Smooth muscle cell (in vitro differentiated cells): ENCODE measurements around the gene MOGAT2. TPM values are rescaled to one million over a fixed set of nuclear protein-coding genes. Genes with fewer than 3 reads are reported as not detected.

Experiments used
- DNase-seq: peaks from one replicate; lab custom pipeline; 2025; ENCODE audit not compliant: unreplicated experiment; lab: John Stamatoyannopoulos, UW
- H2AFZ ChIP-seq: fragments of 200-600 bp; sonication (generic); 2 replicates; pipeline ENCODE4 v1.6.0; 2016; ENCODE audit warnings: antibody characterized with exemption, low read depth, mild to moderate bottlenecking
- H3F3A ChIP-seq: fragments of 200-600 bp; sonication (generic); 2 replicates; pipeline ENCODE4 v1.6.0; 2017; ENCODE audit warnings: antibody characterized with exemption, low read depth
- H3K27ac ChIP-seq: fragments of 200-600 bp; sonication (generic); 2 replicates; pipeline ENCODE4 v1.5.1; 2016; ENCODE audit warnings: low read depth, mild to moderate bottlenecking
- H3K27me3 ChIP-seq: fragments of 200-600 bp; sonication (generic); 2 replicates; pipeline ENCODE4 v1.6.1; 2016; ENCODE audit warnings: low read depth, mild to moderate bottlenecking
- H3K36me3 ChIP-seq: fragments of 200-600 bp; sonication (generic); 2 replicates; pipeline ENCODE4 v1.5.1; 2016; ENCODE audit warnings: low read depth
- H3K4me1 ChIP-seq: fragments of 200-600 bp; sonication (generic); 2 replicates; pipeline ENCODE4 v1.5.1; 2016; ENCODE audit warnings: low read depth
- H3K4me2 ChIP-seq: fragments of 200-600 bp; sonication (generic); 2 replicates; pipeline ENCODE4 v1.6.0; 2016; ENCODE audit warnings: mild to moderate bottlenecking
- H3K4me3 ChIP-seq: fragments of 200-600 bp; sonication (generic); 2 replicates; pipeline ENCODE4 v1.5.1; 2016; ENCODE audit warnings: mild to moderate bottlenecking
- H3K79me2 ChIP-seq: fragments of 200-600 bp; sonication (generic); 2 replicates; pipeline ENCODE4 v1.6.0; 2016; ENCODE audit warnings: low read depth, mild to moderate bottlenecking
- H3K9ac ChIP-seq: fragments of 200-600 bp; sonication (generic); 2 replicates; pipeline ENCODE4 v1.6.0; 2016; ENCODE audit warnings: low read depth
- H3K9me3 ChIP-seq: fragments of 200-600 bp; sonication (generic); replicated peaks from 2 replicates; pipeline ENCODE4 v1.5.1; 2016; ENCODE audit warnings: low read depth
- H4K20me1 ChIP-seq: fragments of 200-600 bp; sonication (generic); 2 replicates; pipeline ENCODE4 v1.6.0; 2016; ENCODE audit warnings: low read depth
- whole genome bisulfite sequencing: methylation state at CpG from one replicate; pipeline ENCODE4 v1.1.7; 2016; ENCODE audit warnings: low lambda C conversion rate; 5-methylcytosine and 5-hydroxymethylcytosine counted together
- polyA plus RNA-seq: library from polyadenylated mRNA; unstranded; fragments of >200 nt; fragmentation: Nextera tagmentation; extraction: Ambion mirVana; gene quantifications from 2 replicates; pipeline ENCODE4 v1.2.1, GENCODE V29; 2016
- total RNA-seq: library from RNA; depleted of rRNA; stranded (reverse); fragments of >200 nt; gene quantifications from 2 replicates; pipeline ENCODE4 v1.2.3, GENCODE V29; 2014
- TF ChIP-seq, protein P1 (sequence below): fragments of 200-600 bp; sonication (generic); IDR thresholded peaks from 2 replicates; pipeline ENCODE4 v1.5.1; 2017; ENCODE audit warnings: borderline replicate concordance, mild to moderate bottlenecking, antibody characterized with exemption; ENCODE audit not compliant: insufficient read depth, poor library complexity, severe bottlenecking

The MOGAT2 gene
- total and polyA plus RNA-seq, 2 experiments from 2014 or later: not detected

DNA sequence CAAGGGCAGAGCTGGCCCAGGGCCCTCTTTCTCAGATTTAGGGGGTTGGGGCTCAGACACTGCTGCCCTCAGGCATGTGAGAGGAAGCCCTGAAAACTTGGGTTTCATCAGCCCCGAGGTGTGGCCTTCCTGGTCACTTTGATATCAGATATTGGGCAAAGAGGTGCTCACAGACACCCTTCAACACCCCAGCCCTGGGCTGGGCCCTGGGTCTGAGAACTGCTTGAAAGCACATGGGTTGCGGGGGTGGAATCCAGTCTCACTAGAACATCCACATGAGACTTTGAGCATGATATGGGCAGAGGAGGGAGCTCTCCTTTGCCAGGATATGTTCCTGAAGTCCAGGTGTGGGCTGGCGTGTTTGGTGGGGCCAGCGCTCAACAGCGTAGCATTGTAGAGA lies 61.3 kb downstream of the MOGAT2 start:
- 91% methylated on average over 5 of the region's 5 CpGs for WGBS

DNA sequence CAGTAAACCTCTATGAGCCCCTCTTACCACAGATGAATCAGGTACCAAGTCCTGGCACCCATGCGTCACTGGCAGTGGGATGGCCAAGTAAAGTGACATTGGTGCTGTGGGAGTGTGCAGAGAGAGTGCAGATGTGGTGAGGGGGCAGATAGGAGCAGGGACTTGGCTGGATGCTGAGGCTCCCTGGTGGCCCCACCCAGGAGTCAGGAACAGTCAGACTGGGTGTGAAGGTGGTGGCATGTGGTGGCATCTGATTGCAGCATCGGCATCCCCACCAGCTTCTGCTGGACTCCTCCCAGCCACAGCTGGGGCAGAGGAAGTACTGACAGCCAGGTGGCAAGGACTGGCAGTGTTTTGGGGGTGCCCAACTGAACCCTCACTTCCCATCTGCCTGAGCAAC lies 62.3 kb downstream of the MOGAT2 start:
- no peaks in the 10 kb centered on the region for H4K20me1 ChIP-seq
- 95% methylated on average over 2 of the region's 2 CpGs for WGBS
- no peak overlapping the region for H3K4me3 ChIP-seq
- H3K4me2 ChIP-seq: no peak overlapping the region
- no peaks in the 10 kb centered on the region for H3K4me1 ChIP-seq
- H3K9me3 ChIP-seq: no peaks in the 10 kb centered on the region
- no peaks in the 10 kb centered on the region for H3K36me3 ChIP-seq
- TF ChIP-seq, protein P1, sequence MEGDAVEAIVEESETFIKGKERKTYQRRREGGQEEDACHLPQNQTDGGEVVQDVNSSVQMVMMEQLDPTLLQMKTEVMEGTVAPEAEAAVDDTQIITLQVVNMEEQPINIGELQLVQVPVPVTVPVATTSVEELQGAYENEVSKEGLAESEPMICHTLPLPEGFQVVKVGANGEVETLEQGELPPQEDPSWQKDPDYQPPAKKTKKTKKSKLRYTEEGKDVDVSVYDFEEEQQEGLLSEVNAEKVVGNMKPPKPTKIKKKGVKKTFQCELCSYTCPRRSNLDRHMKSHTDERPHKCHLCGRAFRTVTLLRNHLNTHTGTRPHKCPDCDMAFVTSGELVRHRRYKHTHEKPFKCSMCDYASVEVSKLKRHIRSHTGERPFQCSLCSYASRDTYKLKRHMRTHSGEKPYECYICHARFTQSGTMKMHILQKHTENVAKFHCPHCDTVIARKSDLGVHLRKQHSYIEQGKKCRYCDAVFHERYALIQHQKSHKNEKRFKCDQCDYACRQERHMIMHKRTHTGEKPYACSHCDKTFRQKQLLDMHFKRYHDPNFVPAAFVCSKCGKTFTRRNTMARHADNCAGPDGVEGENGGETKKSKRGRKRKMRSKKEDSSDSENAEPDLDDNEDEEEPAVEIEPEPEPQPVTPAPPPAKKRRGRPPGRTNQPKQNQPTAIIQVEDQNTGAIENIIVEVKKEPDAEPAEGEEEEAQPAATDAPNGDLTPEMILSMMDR: no peak
- no peaks in the 10 kb centered on the region for H3F3A ChIP-seq
- no peak overlapping the region for H3K27ac ChIP-seq
- H3K27me3 ChIP-seq: no peaks in the 10 kb centered on the region
- no peak for DNase-seq
- H3K79me2 ChIP-seq: no peaks in the 10 kb centered on the region
- no peak overlapping the region for H2AFZ ChIP-seq
- no peak overlapping the region for H3K9ac ChIP-seq

More for the DNA sequence above, 61.3 kb downstream of the MOGAT2 start:
- H3K4me2 ChIP-seq: no peak overlapping the region
- no peak overlapping the region for H3K27ac ChIP-seq
- no peaks in the 10 kb centered on the region for H3K4me1 ChIP-seq
- H3K9ac ChIP-seq: no peak overlapping the region
- H3K79me2 ChIP-seq: no peaks in the 10 kb centered on the region
- no peaks in the 10 kb centered on the region for H3K9me3 ChIP-seq
- no peaks in the 10 kb centered on the region for H3K27me3 ChIP-seq
- no peaks in the 10 kb centered on the region for H4K20me1 ChIP-seq
- no peak for DNase-seq
- no peaks in the 10 kb centered on the region for H3K36me3 ChIP-seq
- TF ChIP-seq, protein P1: no peak
- no peak overlapping the region for H3K4me3 ChIP-seq
- no peaks in the 10 kb centered on the region for H3F3A ChIP-seq
- no peak overlapping the region for H2AFZ ChIP-seq

DNA sequence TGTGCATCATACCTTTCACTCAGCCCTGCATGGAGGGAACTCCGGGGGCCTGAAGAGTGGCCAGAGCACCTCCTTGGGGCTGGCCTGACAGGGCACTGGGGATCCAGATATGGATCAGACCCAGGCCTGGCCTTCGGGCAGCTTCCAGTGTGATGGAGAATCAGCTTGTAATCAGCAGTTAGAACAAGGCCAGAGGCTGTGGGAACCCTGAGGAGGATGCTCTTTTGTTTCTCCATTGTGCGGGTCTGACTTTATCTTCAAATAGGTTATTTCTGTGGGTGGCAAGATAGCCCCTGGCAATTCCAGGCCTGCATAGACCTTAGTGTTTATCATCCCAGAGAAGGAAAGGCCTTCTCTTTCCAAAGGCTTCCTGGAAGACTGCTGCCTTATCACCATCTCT lies 63.2 kb downstream of the MOGAT2 start:
- no peaks in the 10 kb centered on the region for H4K20me1 ChIP-seq
- no peaks in the 10 kb centered on the region for H3K4me1 ChIP-seq
- TF ChIP-seq, protein P1: no peak
- H3K9me3 ChIP-seq: no peaks in the 10 kb centered on the region
- 56% methylated on average over 3 of the region's 3 CpGs for WGBS
- DNase-seq: no peak
- H3F3A ChIP-seq: no peaks in the 10 kb centered on the region
- no peak overlapping the region for H2AFZ ChIP-seq
- no peak overlapping the region for H3K4me3 ChIP-seq
- H3K36me3 ChIP-seq: no peaks in the 10 kb centered on the region
- no peak overlapping the region for H3K9ac ChIP-seq
- no peak overlapping the region for H3K4me2 ChIP-seq
- H3K79me2 ChIP-seq: no peaks in the 10 kb centered on the region
- no peaks in the 10 kb centered on the region for H3K27me3 ChIP-seq
- no peak overlapping the region for H3K27ac ChIP-seq

DNA sequence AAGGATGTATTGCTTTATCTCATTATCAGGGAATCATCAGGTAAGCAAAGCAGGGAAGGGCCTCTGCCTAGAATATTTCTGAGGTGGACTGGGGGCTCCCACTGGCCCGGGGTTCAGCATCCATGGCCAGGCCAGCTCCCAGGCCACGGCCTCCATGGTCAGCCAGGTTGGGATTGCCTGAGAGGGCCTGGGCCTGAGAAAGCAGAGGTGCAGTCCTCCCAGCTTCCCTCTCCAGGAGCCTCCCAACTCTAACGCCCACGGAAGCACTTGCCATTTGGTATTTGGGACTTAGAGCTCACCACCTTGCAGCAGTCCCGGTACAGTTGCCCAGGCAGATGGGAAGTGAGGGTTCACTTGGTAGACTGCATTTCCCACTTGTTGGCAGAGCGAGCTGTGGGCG lies 63.7 kb downstream of the MOGAT2 start:
- no peak overlapping the region for H3K27ac ChIP-seq
- no peaks in the 10 kb centered on the region for H3K9me3 ChIP-seq
- TF ChIP-seq, protein P1: no peak

More for the DNA sequence above, 63.7 kb downstream of the MOGAT2 start:
- Histone ChIP-seq H3K9ac (no peak overlapping the region), H3K4me2 (no peak overlapping the region), H3K36me3 (no peaks in the 10 kb centered on the region), H4K20me1 (no peaks in the 10 kb centered on the region), H2AFZ (no peak overlapping the region), H3K79me2 (no peaks in the 10 kb centered on the region), H3K27me3 (no peaks in the 10 kb centered on the region), H3K4me1 (no peaks in the 10 kb centered on the region), H3K4me3 (no peak overlapping the region), H3F3A (no peaks in the 10 kb centered on the region)
- DNase-seq: no peak
- WGBS: 91% methylated on average over 7 of the region's 7 CpGs
